HEK293 (cell line): ENCODE data around the gene FASTKD3.

Source experiments
- YY1 ChIP-seq: fragments of 450-650 bp; formaldehyde crosslinking; IDR thresholded peaks from 2 replicates; pipeline ENCODE4 v1.5.1; 2018; ENCODE audit warnings: missing biosample characterization, missing genetic modification characterization
- ZBTB7A ChIP-seq: fragments of 450-650 bp; formaldehyde crosslinking; IDR thresholded peaks from 2 replicates; pipeline ENCODE4 v1.5.1; 2016; ENCODE audit warnings: low read depth, missing biosample characterization, missing genetic modification characterization
- ZBTB8A ChIP-seq: fragments of 450-650 bp; formaldehyde crosslinking; IDR thresholded peaks from 2 replicates; pipeline ENCODE4 v1.5.1; 2016; ENCODE audit warnings: missing biosample characterization, missing genetic modification characterization
- ZNF239 ChIP-seq: fragments of 450-650 bp; formaldehyde crosslinking; IDR thresholded peaks from 2 replicates; pipeline ENCODE4 v1.5.1; 2016; ENCODE audit warnings: missing biosample characterization, missing genetic modification characterization
- ZNF426 ChIP-seq: fragments of 450-650 bp; formaldehyde crosslinking; IDR thresholded peaks from 2 replicates; pipeline ENCODE4 v1.5.1; 2017; ENCODE audit warnings: missing biosample characterization, missing genetic modification characterization, mild to moderate bottlenecking, inconsistent platforms, moderate library complexity
- ZNF561 ChIP-seq: fragments of 450-650 bp; IDR thresholded peaks from 2 replicates; pipeline ENCODE4 v1.5.1; 2018; ENCODE audit warnings: missing biosample characterization, missing genetic modification characterization, borderline replicate concordance
- ZSCAN30 ChIP-seq: fragments of 450-650 bp; IDR thresholded peaks from 2 replicates; pipeline ENCODE4 v1.5.1; 2018; ENCODE audit warnings: missing biosample characterization, mild to moderate bottlenecking, missing genetic modification characterization, moderate library complexity
- TF ChIP-seq, protein P1 (sequence below): fragments of 450-650 bp; formaldehyde crosslinking; IDR thresholded peaks from 2 replicates; pipeline ENCODE4 v1.5.1; 2016; ENCODE audit warnings: missing biosample characterization, missing genetic modification characterization
- TF ChIP-seq, protein P2 (sequence below): fragments of 450-650 bp; formaldehyde crosslinking; IDR thresholded peaks from 2 replicates; pipeline ENCODE4 v1.5.1; 2016; ENCODE audit warnings: missing biosample characterization, missing genetic modification characterization
- TF ChIP-seq, protein P3 (sequence below): IDR thresholded peaks from 2 replicates; pipeline ENCODE4 v1.6.1; 2011; ENCODE audit warnings: mild to moderate bottlenecking, low read depth, low read length, borderline replicate concordance
- TF ChIP-seq, protein P4 (sequence below): fragments of 450-650 bp; formaldehyde crosslinking; IDR thresholded peaks from 2 replicates; pipeline ENCODE4 v1.5.1; 2016; ENCODE audit warnings: missing biosample characterization, missing genetic modification characterization

DNA sequence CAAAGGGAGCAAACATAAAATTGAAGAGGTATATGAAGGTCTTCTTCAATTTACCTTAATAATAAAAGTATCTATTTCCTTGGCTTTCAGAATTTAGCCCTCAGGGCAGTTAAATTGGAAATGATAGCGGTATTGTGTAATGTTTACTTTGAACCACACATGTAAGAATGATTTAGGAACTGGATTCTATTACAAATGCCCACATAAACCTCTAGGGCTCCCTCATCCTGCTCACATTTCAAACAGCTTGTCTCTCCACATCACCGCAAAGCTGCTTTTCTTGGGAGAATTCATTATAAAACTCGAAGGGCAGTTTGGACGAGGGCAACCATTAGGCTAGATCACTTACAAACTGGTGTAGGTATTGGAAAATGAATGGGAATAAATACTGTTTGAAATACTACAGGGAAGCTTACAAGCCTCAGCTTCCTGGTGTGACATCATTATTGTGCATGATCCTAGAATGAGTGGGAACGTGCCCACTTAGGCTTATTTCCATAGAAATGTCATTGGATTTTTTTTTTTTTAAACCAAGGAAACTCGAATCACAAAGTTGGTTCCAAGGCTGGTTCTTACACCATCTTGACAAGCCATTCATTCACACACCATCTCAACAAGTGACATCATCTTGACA lies 47.5 kb upstream of the FASTKD3 start:
- TF ChIP-seq, protein P1, sequence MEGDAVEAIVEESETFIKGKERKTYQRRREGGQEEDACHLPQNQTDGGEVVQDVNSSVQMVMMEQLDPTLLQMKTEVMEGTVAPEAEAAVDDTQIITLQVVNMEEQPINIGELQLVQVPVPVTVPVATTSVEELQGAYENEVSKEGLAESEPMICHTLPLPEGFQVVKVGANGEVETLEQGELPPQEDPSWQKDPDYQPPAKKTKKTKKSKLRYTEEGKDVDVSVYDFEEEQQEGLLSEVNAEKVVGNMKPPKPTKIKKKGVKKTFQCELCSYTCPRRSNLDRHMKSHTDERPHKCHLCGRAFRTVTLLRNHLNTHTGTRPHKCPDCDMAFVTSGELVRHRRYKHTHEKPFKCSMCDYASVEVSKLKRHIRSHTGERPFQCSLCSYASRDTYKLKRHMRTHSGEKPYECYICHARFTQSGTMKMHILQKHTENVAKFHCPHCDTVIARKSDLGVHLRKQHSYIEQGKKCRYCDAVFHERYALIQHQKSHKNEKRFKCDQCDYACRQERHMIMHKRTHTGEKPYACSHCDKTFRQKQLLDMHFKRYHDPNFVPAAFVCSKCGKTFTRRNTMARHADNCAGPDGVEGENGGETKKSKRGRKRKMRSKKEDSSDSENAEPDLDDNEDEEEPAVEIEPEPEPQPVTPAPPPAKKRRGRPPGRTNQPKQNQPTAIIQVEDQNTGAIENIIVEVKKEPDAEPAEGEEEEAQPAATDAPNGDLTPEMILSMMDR: no peak
- TF ChIP-seq, protein P2, sequence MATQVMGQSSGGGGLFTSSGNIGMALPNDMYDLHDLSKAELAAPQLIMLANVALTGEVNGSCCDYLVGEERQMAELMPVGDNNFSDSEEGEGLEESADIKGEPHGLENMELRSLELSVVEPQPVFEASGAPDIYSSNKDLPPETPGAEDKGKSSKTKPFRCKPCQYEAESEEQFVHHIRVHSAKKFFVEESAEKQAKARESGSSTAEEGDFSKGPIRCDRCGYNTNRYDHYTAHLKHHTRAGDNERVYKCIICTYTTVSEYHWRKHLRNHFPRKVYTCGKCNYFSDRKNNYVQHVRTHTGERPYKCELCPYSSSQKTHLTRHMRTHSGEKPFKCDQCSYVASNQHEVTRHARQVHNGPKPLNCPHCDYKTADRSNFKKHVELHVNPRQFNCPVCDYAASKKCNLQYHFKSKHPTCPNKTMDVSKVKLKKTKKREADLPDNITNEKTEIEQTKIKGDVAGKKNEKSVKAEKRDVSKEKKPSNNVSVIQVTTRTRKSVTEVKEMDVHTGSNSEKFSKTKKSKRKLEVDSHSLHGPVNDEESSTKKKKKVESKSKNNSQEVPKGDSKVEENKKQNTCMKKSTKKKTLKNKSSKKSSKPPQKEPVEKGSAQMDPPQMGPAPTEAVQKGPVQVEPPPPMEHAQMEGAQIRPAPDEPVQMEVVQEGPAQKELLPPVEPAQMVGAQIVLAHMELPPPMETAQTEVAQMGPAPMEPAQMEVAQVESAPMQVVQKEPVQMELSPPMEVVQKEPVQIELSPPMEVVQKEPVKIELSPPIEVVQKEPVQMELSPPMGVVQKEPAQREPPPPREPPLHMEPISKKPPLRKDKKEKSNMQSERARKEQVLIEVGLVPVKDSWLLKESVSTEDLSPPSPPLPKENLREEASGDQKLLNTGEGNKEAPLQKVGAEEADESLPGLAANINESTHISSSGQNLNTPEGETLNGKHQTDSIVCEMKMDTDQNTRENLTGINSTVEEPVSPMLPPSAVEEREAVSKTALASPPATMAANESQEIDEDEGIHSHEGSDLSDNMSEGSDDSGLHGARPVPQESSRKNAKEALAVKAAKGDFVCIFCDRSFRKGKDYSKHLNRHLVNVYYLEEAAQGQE (tag by site-specific recombination): no peak
- no peak for TF ChIP-seq ZBTB7A (tag by site-specific recombination)
- no peak for TF ChIP-seq ZSCAN30 (tag by site-specific recombination)
- TF ChIP-seq, protein P3, sequence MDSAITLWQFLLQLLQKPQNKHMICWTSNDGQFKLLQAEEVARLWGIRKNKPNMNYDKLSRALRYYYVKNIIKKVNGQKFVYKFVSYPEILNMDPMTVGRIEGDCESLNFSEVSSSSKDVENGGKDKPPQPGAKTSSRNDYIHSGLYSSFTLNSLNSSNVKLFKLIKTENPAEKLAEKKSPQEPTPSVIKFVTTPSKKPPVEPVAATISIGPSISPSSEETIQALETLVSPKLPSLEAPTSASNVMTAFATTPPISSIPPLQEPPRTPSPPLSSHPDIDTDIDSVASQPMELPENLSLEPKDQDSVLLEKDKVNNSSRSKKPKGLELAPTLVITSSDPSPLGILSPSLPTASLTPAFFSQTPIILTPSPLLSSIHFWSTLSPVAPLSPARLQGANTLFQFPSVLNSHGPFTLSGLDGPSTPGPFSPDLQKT: no peak
- no peak for TF ChIP-seq ZBTB8A (tag by site-specific recombination)
- no peak for TF ChIP-seq YY1 (tag by site-specific recombination)
- no peak for TF ChIP-seq ZNF239 (tag by site-specific recombination)
- TF ChIP-seq ZNF426 (tag by site-specific recombination): no peak
- TF ChIP-seq, protein P4, sequence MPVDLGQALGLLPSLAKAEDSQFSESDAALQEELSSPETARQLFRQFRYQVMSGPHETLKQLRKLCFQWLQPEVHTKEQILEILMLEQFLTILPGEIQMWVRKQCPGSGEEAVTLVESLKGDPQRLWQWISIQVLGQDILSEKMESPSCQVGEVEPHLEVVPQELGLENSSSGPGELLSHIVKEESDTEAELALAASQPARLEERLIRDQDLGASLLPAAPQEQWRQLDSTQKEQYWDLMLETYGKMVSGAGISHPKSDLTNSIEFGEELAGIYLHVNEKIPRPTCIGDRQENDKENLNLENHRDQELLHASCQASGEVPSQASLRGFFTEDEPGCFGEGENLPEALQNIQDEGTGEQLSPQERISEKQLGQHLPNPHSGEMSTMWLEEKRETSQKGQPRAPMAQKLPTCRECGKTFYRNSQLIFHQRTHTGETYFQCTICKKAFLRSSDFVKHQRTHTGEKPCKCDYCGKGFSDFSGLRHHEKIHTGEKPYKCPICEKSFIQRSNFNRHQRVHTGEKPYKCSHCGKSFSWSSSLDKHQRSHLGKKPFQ (tag by site-specific recombination): no peak
- no peak for TF ChIP-seq ZNF561 (tag by site-specific recombination)
